GM18511 (cell line): ENCODE data around the gene TGFBI.
"Not testable (repeated sequence)": the region's sequence is repeated elsewhere in the genome, so short reads cannot be mapped to it uniquely, and the experiment has no call there.

Experiments
- ATAC-seq: cut with Tn5 transposase; IDR thresholded peaks from one replicate; pipeline ENCODE4 v1.9.1; 2021; ENCODE audit warnings: mild to moderate bottlenecking, moderate library complexity; ENCODE audit not compliant: unreplicated experiment

The TGFBI gene

GRCh38 chr5:136043551-136043950, 14.8 kb downstream of the TGFBI start:
- ATAC-seq = no peak

GRCh38 chr5:136043968-136044610, 15.3 kb downstream of the TGFBI start:
- no peak for ATAC-seq

- ATAC-seq = not testable (repeated sequence)
These were observed 16.2 kb downstream of the TGFBI start for GRCh38 chr5:136045026-136045425.

- no peak for ATAC-seq
These were observed 17.5 kb downstream of the TGFBI start for GRCh38 chr5:136046246-136046645.

GRCh38 chr5:136047858-136048257, 19.1 kb downstream of the TGFBI start:
- ATAC-seq = no peak

GRCh38 chr5:136048966-136049365, 20.2 kb downstream of the TGFBI start:
- ATAC-seq = no peak

- ATAC-seq = no peak
These were observed 22.9 kb downstream of the TGFBI start for GRCh38 chr5:136051486-136052220.

GRCh38 chr5:136052692-136053335, 24.0 kb downstream of the TGFBI start:
- ATAC-seq = no peak

- no peak for ATAC-seq
These were observed 24.8 kb downstream of the TGFBI start for GRCh38 chr5:136053336-136054141.

- ATAC-seq = no peak
These were observed 25.6 kb downstream of the TGFBI start for GRCh38 chr5:136054142-136055019.

GRCh38 chr5:136055612-136056309, 27.0 kb downstream of the TGFBI start:
- ATAC-seq = no peak

- ATAC-seq = no peak
These were observed 27.5 kb downstream of the TGFBI start for GRCh38 chr5:136056336-136056735.

- ATAC-seq = no peak
These were observed 28.1 kb downstream of the TGFBI start for GRCh38 chr5:136056771-136057335.

- ATAC-seq = no peak
These were observed 28.7 kb downstream of the TGFBI start for GRCh38 chr5:136057401-136058038.

- no peak for ATAC-seq
These were observed 29.5 kb downstream of the TGFBI start for GRCh38 chr5:136058039-136058971.

GRCh38 chr5:136058972-136059354, 30.2 kb downstream of the TGFBI start:
- ATAC-seq = no peak

GRCh38 chr5:136060963-136061362, 32.2 kb downstream of the TGFBI start:
- no peak for ATAC-seq
